HCT116 (cell line): ENCODE measurements around the gene HAT1. TPM values are rescaled to one million over a fixed set of nuclear protein-coding genes. Genes with fewer than 3 reads are reported as not detected.

ENCODE experiments used
- ATAC-seq: fragments of 200-7000 bp; cut with Tn5 transposase; 2 replicates; pipeline ENCODE4 v1.9.1; 2020; ENCODE audit warnings: mild to moderate bottlenecking, moderate library complexity
- BruUV-seq: library from RNA; stranded (reverse); fragments of 400-500 nt; replicated peaks from 2 replicates; lab custom pipeline; 2021; lab: Mats Ljungman, UMichigan
- CTCF ChIA-PET: fragments of 300-600 bp; sonication (Branson Sonifier 250); formaldehyde crosslinking; loops from one replicate; lab custom pipeline; 2021; ENCODE audit warnings: antibody characterized with exemption; lab: Charles Lee
- POLR2A ChIA-PET: fragments of 300-600, 350-600 bp; sonication (Branson Sonifier 250); formaldehyde crosslinking; loops from one replicate; lab custom pipeline; 2021; ENCODE audit warnings: antibody characterized with exemption; lab: Charles Lee
- RAD21 ChIA-PET, 2 experiments: fragments of 300-600 bp; sonication (Branson Sonifier 250); formaldehyde crosslinking; loops; one replicate each; lab custom pipeline; 2023; ENCODE audit warnings: low total read pairs in 2 of 2; ENCODE audit not compliant: uncharacterized antibody in 2 of 2, unreplicated experiment in 2 of 2, low non-redundant PET in 1 of 2; lab: Charles Lee
- DNase-seq: peaks from one replicate; pipeline ENCODE4 v3.0.0-alpha.2; 2010; ENCODE audit warnings: low read depth, low spot score
- H2AFZ ChIP-seq: fragments of 200-600 bp; shearing (Covaris generic), sonication (generic); 2 replicates; pipeline ENCODE4 v1.6.1; 2017; ENCODE audit warnings: low read depth, mixed run types, mixed read lengths, antibody characterized with exemption, low read length; ENCODE audit not compliant: poor library complexity, severe bottlenecking
- H3K27ac ChIP-seq: 2 replicates; pipeline ENCODE4 v1.5.1; 2012; ENCODE audit warnings: low read depth, low read length
- H3K27me3 ChIP-seq: fragments of 200-600 bp; sonication (generic); 2 replicates; pipeline ENCODE4 v1.6.1; 2016; ENCODE audit warnings: mixed run types, low read length, mixed read lengths; ENCODE audit not compliant: insufficient read depth
- H3K36me3 ChIP-seq, 2 experiments: fragments of 200-500 bp in 1 of 2; fragments of 200-600 bp in 1 of 2; sonication (Bioruptor generic) in 1 of 2; sonication (generic) in 1 of 2; 2 replicates each; pipeline versions ENCODE4 v1.5.1 to v1.6.1; 2014 to 2016; ENCODE audit warnings: low read length in 2 of 2, inconsistent platforms in 1 of 2, mixed read lengths in 1 of 2, mixed run types in 1 of 2; ENCODE audit not compliant: insufficient read depth in 2 of 2, control insufficient read depth in 1 of 2
- H3K4me1 ChIP-seq, 2 experiments: fragments of 200-600 bp in 1 of 2; sonication (generic) in 1 of 2; 2 replicates each; pipeline versions ENCODE4 v1.5.1 to v1.6.1; 2012 to 2017; ENCODE audit warnings: low read length in 2 of 2, inconsistent platforms in 1 of 2, mild to moderate bottlenecking in 1 of 2, mixed read lengths in 1 of 2, mixed run types in 1 of 2, moderate library complexity in 1 of 2; ENCODE audit not compliant: insufficient read depth in 2 of 2, control insufficient read depth in 1 of 2
- H3K4me2 ChIP-seq: fragments of 200-600 bp; sonication (generic); 2 replicates; pipeline ENCODE4 v1.6.1; 2017; ENCODE audit warnings: mixed run types, low read length, mixed read lengths
- H3K4me3 ChIP-seq, 2 experiments: fragments of 200-600 bp in 1 of 2; sonication (generic) in 1 of 2; replicated peaks in 1 of 2; 2 replicates each; pipeline ENCODE4 v1.5.1; 2011 to 2016; ENCODE audit warnings: low read length in 2 of 2, control low read depth in 1 of 2, low read depth in 1 of 2, mild to moderate bottlenecking in 1 of 2, mixed read lengths in 1 of 2, mixed run types in 1 of 2
- H3K79me2 ChIP-seq: fragments of 200-600 bp; sonication (generic); 2 replicates; pipeline ENCODE4 v1.6.1; 2017; ENCODE audit warnings: mild to moderate bottlenecking, mixed run types, low read length, moderate library complexity, mixed read lengths; ENCODE audit not compliant: insufficient read depth
- H3K9ac ChIP-seq: fragments of 200-600 bp; sonication (generic); 2 replicates; pipeline ENCODE4 v1.6.1; 2016; ENCODE audit warnings: low read length, mixed read lengths
- H3K9me2 ChIP-seq: fragments of 200-600 bp; sonication (generic), shearing (Covaris generic); 2 replicates; pipeline ENCODE4 v1.6.1; 2017; ENCODE audit warnings: mixed run types, mild to moderate bottlenecking, moderate library complexity; ENCODE audit not compliant: insufficient read depth
- H3K9me3 ChIP-seq, 2 experiments: fragments of 200-500 bp in 1 of 2; fragments of 200-600 bp in 1 of 2; sonication (Bioruptor generic) in 1 of 2; sonication (generic) in 1 of 2; 2 replicates each; pipeline ENCODE4 v1.6.1; 2014 to 2017; ENCODE audit warnings: low read length in 2 of 2, mixed read lengths in 2 of 2, inconsistent platforms in 1 of 2, low read depth in 1 of 2, mild to moderate bottlenecking in 1 of 2, mixed run types in 1 of 2, moderate library complexity in 1 of 2; ENCODE audit not compliant: control insufficient read depth in 1 of 2, insufficient read depth in 1 of 2
- H4K20me1 ChIP-seq: fragments of 200-600 bp; sonication (generic), shearing (Covaris generic); 2 replicates; pipeline ENCODE4 v1.6.1; 2017; ENCODE audit warnings: mixed run types, mild to moderate bottlenecking, moderate library complexity; ENCODE audit not compliant: insufficient read depth
- ATF3 ChIP-seq: IDR thresholded peaks from 2 replicates; pipeline ENCODE4 v1.6.1; 2012
- CBX3 ChIP-seq: IDR thresholded peaks from 2 replicates; pipeline ENCODE4 v1.6.1; 2012; ENCODE audit warnings: low read depth
- CEBPB ChIP-seq: IDR thresholded peaks from 2 replicates; pipeline ENCODE4 v1.6.1; 2012; ENCODE audit warnings: low read depth
- EGR1 ChIP-seq: IDR thresholded peaks from 2 replicates; pipeline ENCODE4 v1.6.1; 2012; ENCODE audit warnings: low read depth
- ELF1 ChIP-seq: IDR thresholded peaks from 2 replicates; pipeline ENCODE4 v1.6.1; 2012; ENCODE audit warnings: low read depth, borderline replicate concordance
- EZH2 ChIP-seq: fragments of 200-600 bp; sonication (generic); IDR thresholded peaks from 2 replicates; pipeline ENCODE4 v1.6.1; 2017; ENCODE audit warnings: antibody characterized with exemption, mixed run types
- MAX ChIP-seq: IDR thresholded peaks from 2 replicates; pipeline ENCODE4 v1.6.1; 2012
- SIN3A ChIP-seq: IDR thresholded peaks from 2 replicates; pipeline ENCODE4 v1.6.1; 2012; ENCODE audit warnings: low read depth
- SRF ChIP-seq: IDR thresholded peaks from 2 replicates; pipeline ENCODE4 v1.6.1; 2012; ENCODE audit warnings: low read depth
- ZBTB33 ChIP-seq: IDR thresholded peaks from 2 replicates; pipeline ENCODE4 v1.6.1; 2011; ENCODE audit warnings: mild to moderate bottlenecking, low read length, moderate library complexity; ENCODE audit not compliant: insufficient replicate concordance; ENCODE audit errors: extremely low read depth
- ZFX ChIP-seq: fragments of 450-650 bp; IDR thresholded peaks from 2 replicates; pipeline ENCODE4 v1.6.1; 2017
- intact Hi-C: fragments of 100-400 bp; cut with micrococcal nuclease; formaldehyde crosslinking; loops from 2 replicates; pipeline ENCODE4 v1.10.0; 2022
- total RNA-seq: library from RNA; stranded (reverse); gene quantifications from one replicate; pipeline ENCODE4 v1.2.1, GENCODE V29; 2021; ENCODE audit not compliant: unreplicated experiment

Gene HAT1
- total RNA-seq, 1 experiment from 2014 or later = 72.6 TPM

GRCh38 chr2:172021955-172022354, 99.7 kb downstream of the HAT1 start:
- Histone ChIP-seq H3K9ac (no peak overlapping the region), H3K4me1 (no peaks in the 10 kb centered on the region; a peak in 2 of 4 replicates), H4K20me1 (no peaks in the 10 kb centered on the region), H3K4me3 (no peak overlapping the region), H3K36me3 (no peaks in the 10 kb centered on the region), H3K27me3 (no peaks in the 10 kb centered on the region), H3K9me2 (no peaks in the 10 kb centered on the region), H3K27ac (no peak overlapping the region), H2AFZ (no peak overlapping the region), H3K9me3 (no peaks in the 10 kb centered on the region)
- ChIA-PET CTCF (no interaction called here), RAD21 (no interaction called here)
- DNase-seq (no peak), ATAC-seq (no peak)
- intact Hi-C loops = no loop called here
- no peak for TF ChIP-seq ELF1
- no peak for TF ChIP-seq EZH2
- TF ChIP-seq ZFX = no peak
- TF ChIP-seq EGR1 = no peak
- TF ChIP-seq SIN3A = no peak
- TF ChIP-seq ZBTB33 = no peak
- TF ChIP-seq, all 23 proteins: peak for 0
- Histone ChIP-seq H3K4me2 (no peak overlapping the region), H3K79me2 (no peaks in the 10 kb centered on the region)
- no TSS peak for BruUV-seq
- POLR2A ChIA-PET = no interaction called here

- H3K36me3 ChIP-seq = no peaks in the 10 kb centered on the region
- no peak overlapping the region for H3K4me2 ChIP-seq
- no peaks in the 10 kb centered on the region for H3K9me2 ChIP-seq
- H3K4me3 ChIP-seq = no peak overlapping the region
- no peaks in the 10 kb centered on the region for H4K20me1 ChIP-seq
- no peaks in the 10 kb centered on the region for H3K79me2 ChIP-seq
- POLR2A ChIA-PET = no interaction called here
- no peak overlapping the region for H2AFZ ChIP-seq
- H3K4me1 ChIP-seq = no peaks in the 10 kb centered on the region
- no peak for DNase-seq
- RAD21 ChIA-PET = no interaction called here
- no peak overlapping the region for H3K27ac ChIP-seq
- no peaks in the 10 kb centered on the region for H3K9me3 ChIP-seq
- TF ChIP-seq SRF (no peak), ATF3 (no peak), CEBPB (no peak), CBX3 (no peak), MAX (no peak)
- TF ChIP-seq, all 23 proteins: peak for 0
- CTCF ChIA-PET = no interaction called here
- no peak overlapping the region for H3K9ac ChIP-seq
- no peak for ATAC-seq
- BruUV-seq = no TSS peak
- no peaks in the 10 kb centered on the region for H3K27me3 ChIP-seq
- intact Hi-C loops = no loop called here
These were observed 109.3 kb downstream of the HAT1 start for GRCh38 chr2:172031536-172031935.
